Small intestine (tissue), 7 donors: Measurements from ENCODE around the gene ZNF74. TPM values are rescaled to one million over a fixed set of nuclear protein-coding genes. Genes with fewer than 3 reads are reported as not detected.
"Not testable (repeated sequence)": the region's sequence is repeated elsewhere in the genome, so short reads cannot be mapped to it uniquely, and the experiment has no call there.

Experiments
- DNase-seq, 2 donors: peaks; one replicate each; pipeline versions ENCODE4 v3.0.0 to v3.0.0-alpha.2; 2013
- FAIRE-seq: peaks from 2 replicates; lab custom pipeline; 2012; peaks lifted over from hg19 to GRCh38; lab: Jason Lieb, UNC
- H3K27ac ChIP-seq, 3 donors: one replicate each; pipeline ENCODE4 v1.5.1; 2013; ENCODE audit warnings: low read length in 2 of 3, mild to moderate bottlenecking in 2 of 3, control low read depth in 1 of 3, inconsistent platforms in 1 of 3, low read depth in 1 of 3, moderate library complexity in 1 of 3
- H3K27me3 ChIP-seq, 3 donors: one replicate each; pipeline ENCODE4 v1.6.1; 2013; ENCODE audit warnings: low read length in 3 of 3, inconsistent platforms in 1 of 3; ENCODE audit not compliant: control insufficient read depth in 3 of 3, insufficient read depth in 3 of 3
- H3K36me3 ChIP-seq, 3 donors: one replicate each; pipeline ENCODE4 v1.6.1; 2013; ENCODE audit warnings: low read length in 3 of 3, inconsistent platforms in 1 of 3, low read depth in 1 of 3, mild to moderate bottlenecking in 1 of 3, moderate library complexity in 1 of 3; ENCODE audit not compliant: control insufficient read depth in 3 of 3, insufficient read depth in 2 of 3
- H3K4me1 ChIP-seq, 3 donors: one replicate each; pipeline ENCODE4 v1.6.1; 2013; ENCODE audit warnings: low read length in 2 of 3, inconsistent platforms in 1 of 3, low read depth in 1 of 3, mild to moderate bottlenecking in 1 of 3, moderate library complexity in 1 of 3; ENCODE audit not compliant: control insufficient read depth in 3 of 3, insufficient read depth in 2 of 3
- H3K4me3 ChIP-seq, 3 donors: one replicate each; pipeline ENCODE4 v1.5.1; 2013; ENCODE audit warnings: low read length in 3 of 3, control low read depth in 1 of 3, inconsistent platforms in 1 of 3, low read depth in 1 of 3, mild to moderate bottlenecking in 1 of 3, moderate library complexity in 1 of 3
- H3K9me3 ChIP-seq, 2 donors: one replicate each; pipeline ENCODE4 v1.6.1; 2013; ENCODE audit warnings: low read depth in 1 of 2, low read length in 1 of 2; ENCODE audit not compliant: control insufficient read depth in 2 of 2, insufficient read depth in 1 of 2
- WGBS, 3 donors: extraction: QIAGEN DNeasy Blood & Tissue Kit; methylation state at CpG; one replicate each; pipeline ENCODE4 v1.1.7; 2013; 5-methylcytosine and 5-hydroxymethylcytosine counted together
- polyA plus RNA-seq, 4 donors: library from polyadenylated mRNA; stranded (reverse) in 3 of 4; unstranded in 1 of 4; fragments of 200-250 nt in 3 of 4; fragments of 120-200 nt in 1 of 4; gene quantifications; one replicate each; pipeline versions ENCODE4 v1.2.1 to v1.2.3, GENCODE V29; 2013
- donor health status: healthy with polysubstance abuse.
- donor health status: control.
- donor health status: control.
- donor health status: Bipolar disorder and iron deficiency.
- donor health status: healthy.

The ZNF74 gene
- polyA plus RNA-seq, 4 donors, result 2.5 to 10.6 (median 4.2) TPM

- H3K9me3 ChIP-seq, FAIRE-seq, DNase-seq, H3K36me3 ChIP-seq, H3K27me3 ChIP-seq, H3K27ac ChIP-seq, H3K4me1 ChIP-seq, H3K4me3 ChIP-seq: not testable (repeated sequence)
- WGBS, 3 donors, result no CpG with 5 or more reads among the region's 6 CpGs
Observed at GRCh38 chr22:20371687-20372086, 22.3 kb upstream of the ZNF74 start.

DNA sequence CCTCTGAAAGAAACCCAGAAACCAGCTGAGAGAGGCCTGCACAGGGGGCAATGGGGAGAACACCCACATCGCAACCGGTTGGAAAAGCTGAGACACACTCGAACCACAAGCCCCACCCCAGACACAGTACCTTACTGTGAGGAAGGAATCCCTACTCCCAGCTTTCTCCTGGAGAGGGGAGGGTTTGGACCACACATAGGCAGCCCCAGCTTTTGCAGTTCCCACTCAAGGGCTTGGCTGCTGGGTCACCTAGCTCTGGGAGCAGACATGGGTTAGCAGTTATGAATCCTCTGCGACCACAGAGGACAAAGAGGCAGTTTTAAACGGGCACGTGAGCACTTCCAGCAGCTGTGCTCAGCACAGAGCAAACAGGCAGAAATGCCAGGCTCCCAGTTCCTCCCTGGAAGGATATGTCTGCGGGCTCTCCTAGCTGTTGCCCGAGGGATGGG, 21.5 kb upstream of the ZNF74 start:
- not testable (repeated sequence) for H3K36me3 ChIP-seq, H3K9me3 ChIP-seq, H3K27ac ChIP-seq, DNase-seq, H3K4me1 ChIP-seq, H3K4me3 ChIP-seq, H3K27me3 ChIP-seq, FAIRE-seq
- 33 to 43% (median 39%) methylated on average over 7 to 8 of the region's 8 CpGs for WGBS, 3 donors

- H3K4me1 ChIP-seq, H3K27me3 ChIP-seq, H3K9me3 ChIP-seq, H3K27ac ChIP-seq, H3K36me3 ChIP-seq, H3K4me3 ChIP-seq, DNase-seq, FAIRE-seq: not testable (repeated sequence)
- 78 to 82% (median 81%) methylated on average over 6 of the region's 6 CpGs for WGBS, 3 donors
Observed at GRCh38 chr22:20373195-20373706, 20.7 kb upstream of the ZNF74 start.

DNA sequence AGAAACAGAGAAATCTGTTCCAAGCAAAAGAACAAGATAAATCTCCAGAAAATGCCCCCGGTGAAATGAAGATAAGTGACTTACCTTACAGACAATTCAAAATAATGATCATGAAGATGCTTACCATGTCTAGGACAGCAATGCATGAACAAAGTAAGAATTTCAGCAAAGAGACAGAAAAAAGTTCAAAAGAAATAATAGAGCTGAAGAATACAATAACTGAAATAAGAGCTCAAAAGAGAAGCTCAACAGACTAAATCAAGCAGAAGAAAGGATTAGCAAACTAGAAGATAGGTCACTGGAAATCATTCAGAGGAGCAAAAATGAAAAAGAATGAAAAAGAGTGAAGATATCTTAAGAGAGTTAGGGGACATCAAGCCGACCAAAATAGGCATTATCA, 19.8 kb upstream of the ZNF74 start:
- H3K9me3 ChIP-seq, H3K4me3 ChIP-seq, FAIRE-seq, H3K27ac ChIP-seq, H3K36me3 ChIP-seq, DNase-seq, H3K4me1 ChIP-seq, H3K27me3 ChIP-seq: not testable (repeated sequence)
- 96 to 97% (median 97%) methylated on average over 1 of the region's 2 CpGs for WGBS, 3 donors

DNA sequence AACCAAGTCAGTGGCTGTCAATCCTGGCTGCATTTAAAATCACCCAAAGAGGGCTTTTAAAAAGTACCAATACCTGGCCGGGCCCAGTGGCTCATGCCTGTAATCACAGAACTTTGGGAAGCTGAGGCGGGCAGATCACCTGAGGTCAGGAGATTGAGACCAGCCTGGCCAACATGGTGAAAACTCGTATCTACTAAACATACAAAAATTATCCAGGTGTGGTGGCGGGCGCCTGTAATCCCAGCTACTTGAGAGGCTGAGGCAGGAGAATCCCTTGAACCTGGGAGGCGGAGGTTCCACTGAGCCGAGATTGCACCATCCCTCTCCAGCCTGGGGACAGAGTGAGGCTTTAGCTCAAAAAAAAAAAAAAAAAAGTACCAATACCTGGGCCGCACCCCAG, 17.7 kb upstream of the ZNF74 start:
- not testable (repeated sequence) for H3K27ac ChIP-seq, H3K4me1 ChIP-seq, H3K9me3 ChIP-seq, H3K36me3 ChIP-seq, DNase-seq, H3K4me3 ChIP-seq, H3K27me3 ChIP-seq, FAIRE-seq
- 94% methylated on average over 8 of the region's 8 CpGs for WGBS, 3 donors

DNA sequence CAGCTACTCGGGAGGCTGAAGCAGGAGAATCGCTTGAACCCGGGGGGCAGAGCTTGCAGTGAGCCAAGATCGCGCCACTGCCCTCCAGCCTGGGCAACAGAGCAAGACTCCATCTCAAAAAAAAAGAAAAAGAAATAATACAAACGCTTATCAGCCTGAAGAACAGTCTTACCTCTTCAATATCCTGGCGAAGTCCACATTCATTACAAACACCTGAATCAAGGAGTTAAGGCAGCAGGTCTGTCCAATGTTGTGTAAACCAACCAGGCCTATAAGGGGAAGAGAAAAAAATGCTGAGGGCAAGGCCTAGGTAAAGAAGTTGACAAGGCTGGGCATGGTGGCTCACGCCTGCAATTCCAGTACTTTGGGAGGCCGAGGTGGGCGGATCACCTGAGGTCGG, 17.0 kb upstream of the ZNF74 start:
- not testable (repeated sequence) for FAIRE-seq
- WGBS, 3 donors, result 93 to 95% (median 94%) methylated on average over 11 of the region's 11 CpGs

DNA sequence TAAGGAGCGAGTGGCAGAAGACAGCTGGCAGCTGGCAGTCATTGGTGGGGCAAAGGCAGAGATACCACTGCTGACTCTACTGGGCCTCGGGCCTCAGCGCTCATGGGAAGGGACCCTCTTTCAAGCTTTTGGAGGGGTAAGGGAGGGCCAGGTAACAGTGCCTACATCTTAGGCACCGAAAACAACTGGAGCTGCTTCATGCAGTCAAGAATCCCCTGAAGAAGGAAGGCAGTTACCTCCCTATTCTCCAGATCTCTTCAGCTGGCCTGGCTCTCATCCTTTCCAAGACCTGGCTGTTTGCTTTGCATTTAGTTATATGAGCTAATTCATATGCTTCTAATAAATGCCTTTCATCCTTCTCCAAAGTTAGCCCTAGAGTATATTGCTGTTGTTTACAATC, 15.8 kb upstream of the ZNF74 start:
- H3K36me3 ChIP-seq, result no peaks in the 10 kb centered on the region
- no peak for DNase-seq
- FAIRE-seq, result no peak
- H3K27me3 ChIP-seq, result no peaks in the 10 kb centered on the region
- no peaks in the 10 kb centered on the region for H3K4me1 ChIP-seq
- H3K9me3 ChIP-seq, result no peaks in the 10 kb centered on the region
- no peak overlapping the region for H3K27ac ChIP-seq
- 88 to 90% (median 89%) methylated on average over 4 of the region's 4 CpGs for WGBS, 3 donors
- no peak overlapping the region for H3K4me3 ChIP-seq

More for the DNA sequence above, 17.0 kb upstream of the ZNF74 start:
- not testable (repeated sequence) for H3K4me1 ChIP-seq, H3K36me3 ChIP-seq, H3K9me3 ChIP-seq, H3K4me3 ChIP-seq, H3K27ac ChIP-seq, DNase-seq, H3K27me3 ChIP-seq

- H3K27me3 ChIP-seq, H3K9me3 ChIP-seq, H3K27ac ChIP-seq, DNase-seq, H3K36me3 ChIP-seq, H3K4me3 ChIP-seq, H3K4me1 ChIP-seq, FAIRE-seq: not testable (repeated sequence)
- whole genome bisulfite sequencing, 3 donors, result 91 to 94% (median 94%) methylated on average over 5 of the region's 5 CpGs
Observed at GRCh38 chr22:20378684-20379083, 15.3 kb upstream of the ZNF74 start.

- Histone ChIP-seq H3K9me3 (no peaks in the 10 kb centered on the region), H3K36me3 (no peaks in the 10 kb centered on the region), H3K27me3 (no peaks in the 10 kb centered on the region), H3K4me3 (no peak overlapping the region), H3K4me1 (no peaks in the 10 kb centered on the region), H3K27ac (no peak overlapping the region)
- DNase-seq (no peak), FAIRE-seq (no peak)
- 28 to 39% (median 38%) methylated on average over 1 of the region's 1 CpG for WGBS, 3 donors
Observed at GRCh38 chr22:20380486-20380885, 13.5 kb upstream of the ZNF74 start.
